Measurements from ENCODE around the gene BATF. TPM values are rescaled to one million over a fixed set of nuclear protein-coding genes. Genes with fewer than 3 reads are reported as not detected.

The BATF gene
- total and polyA plus RNA-seq, 2 donors (not counting 1 experiment from before 2014, with no cell fraction given): 12.8 to 16.4 TPM

DNA sequence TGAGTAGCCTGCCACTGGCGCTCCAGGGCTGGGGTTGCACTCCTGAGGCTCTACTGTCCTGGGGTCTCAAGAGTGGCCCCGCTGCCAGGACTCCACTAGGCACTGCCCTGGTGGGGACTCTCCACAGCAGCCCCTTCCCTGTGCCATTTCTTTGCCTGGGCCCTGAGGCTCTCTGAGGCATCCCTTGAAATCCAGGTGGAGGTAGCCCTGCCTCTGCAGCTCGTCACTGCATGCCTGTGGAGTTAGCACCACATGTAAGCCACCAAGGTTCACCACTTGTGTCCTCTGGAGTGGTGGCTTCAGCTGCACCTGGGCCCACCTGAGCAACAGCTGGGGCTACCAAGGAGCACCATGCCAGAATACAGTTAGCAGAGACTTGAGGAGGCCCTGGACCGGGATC lies 39.9 kb upstream of the BATF start:
- no peak overlapping the region for H2AFZ ChIP-seq (ENCODE audit: insufficient read depth, low read depth, low read length, poor library complexity, severe bottlenecking)
- H3K4me2 ChIP-seq (replicated peaks; ENCODE audit: low read depth, low read length, poor library complexity, severe bottlenecking): no peak overlapping the region
- no peaks in the 10 kb centered on the region for H3K9me3 ChIP-seq (ENCODE audit: control extremely low read depth in 1 of 3, control insufficient read depth in 2 of 3, insufficient read depth in 1 of 3, low read length in 2 of 3)
- ChIA-PET CTCF (no interaction called here), POLR2A (no interaction called here)
- no peaks in the 10 kb centered on the region for H3K9me3 Mint-ChIP-seq (ENCODE audit: insufficient read depth)
- intact Hi-C loops (cut with micrococcal nuclease): no loop called here
- ATAC-seq (ENCODE audit: low read depth) (no peak), DNase-seq (no peak)
- no peak overlapping the region for H3K9ac ChIP-seq (ENCODE audit: low read length)
- peaks cover 0 to 10% (median 0%) of the 10 kb centered on the region in 4 experiments for H3K27me3 ChIP-seq (replicated peaks in 1 of 4; ENCODE audit: control extremely low read depth in 1 of 4, control insufficient read depth in 3 of 4, insufficient read depth in 4 of 4, low read length in 3 of 4)
- H3K27me3 Mint-ChIP-seq: no peaks in the 10 kb centered on the region
- H3K4me3 ChIP-seq (ENCODE audit: control extremely low read depth in 1 of 5, extremely low read depth in 1 of 5, insufficient read depth in 1 of 5, low read depth in 2 of 5, low read length in 4 of 5): no peak overlapping the region
- no peaks in the 10 kb centered on the region for H4K20me1 ChIP-seq (ENCODE audit: control insufficient read depth, insufficient read depth, low read length, poor library complexity, severe bottlenecking)
- TF ChIP-seq, protein P1, sequence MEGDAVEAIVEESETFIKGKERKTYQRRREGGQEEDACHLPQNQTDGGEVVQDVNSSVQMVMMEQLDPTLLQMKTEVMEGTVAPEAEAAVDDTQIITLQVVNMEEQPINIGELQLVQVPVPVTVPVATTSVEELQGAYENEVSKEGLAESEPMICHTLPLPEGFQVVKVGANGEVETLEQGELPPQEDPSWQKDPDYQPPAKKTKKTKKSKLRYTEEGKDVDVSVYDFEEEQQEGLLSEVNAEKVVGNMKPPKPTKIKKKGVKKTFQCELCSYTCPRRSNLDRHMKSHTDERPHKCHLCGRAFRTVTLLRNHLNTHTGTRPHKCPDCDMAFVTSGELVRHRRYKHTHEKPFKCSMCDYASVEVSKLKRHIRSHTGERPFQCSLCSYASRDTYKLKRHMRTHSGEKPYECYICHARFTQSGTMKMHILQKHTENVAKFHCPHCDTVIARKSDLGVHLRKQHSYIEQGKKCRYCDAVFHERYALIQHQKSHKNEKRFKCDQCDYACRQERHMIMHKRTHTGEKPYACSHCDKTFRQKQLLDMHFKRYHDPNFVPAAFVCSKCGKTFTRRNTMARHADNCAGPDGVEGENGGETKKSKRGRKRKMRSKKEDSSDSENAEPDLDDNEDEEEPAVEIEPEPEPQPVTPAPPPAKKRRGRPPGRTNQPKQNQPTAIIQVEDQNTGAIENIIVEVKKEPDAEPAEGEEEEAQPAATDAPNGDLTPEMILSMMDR (IDR thresholded peaks at IDR 0.05): no peak
- TF ChIP-seq EZH2 (IDR thresholded peaks at IDR 0.05; ENCODE audit: borderline replicate concordance, insufficient read depth, low read depth, low read length, poor library complexity, severe bottlenecking): no peak
- no peaks in the 10 kb centered on the region for H3K36me3 ChIP-seq (replicated peaks in 1 of 2; ENCODE audit: control extremely low read depth in 1 of 2, control insufficient read depth in 1 of 2, extremely low read depth in 1 of 2, insufficient read depth in 2 of 2, low read length in 1 of 2)
- no peak overlapping the region for H3K27ac Mint-ChIP-seq
- H3K4me3 Mint-ChIP-seq: no peak overlapping the region
- 100% methylated on average over 4 of the region's 4 CpGs for WGBS (ENCODE audit: insufficient coverage)
- H3K27ac ChIP-seq (ENCODE audit: low read length in 2 of 2): no peak overlapping the region
- peaks cover 19% of the 10 kb centered on the region for H3K4me1 Mint-ChIP-seq
- peaks cover 0 to 14% of the 10 kb centered on the region in 2 donors for H3K4me1 ChIP-seq (ENCODE audit: control insufficient read depth in 2 of 2, insufficient read depth in 2 of 2, low read length in 2 of 2)
- no peaks in the 10 kb centered on the region for H3K79me2 ChIP-seq (ENCODE audit: control insufficient read depth, insufficient read depth, low read length)

DNA sequence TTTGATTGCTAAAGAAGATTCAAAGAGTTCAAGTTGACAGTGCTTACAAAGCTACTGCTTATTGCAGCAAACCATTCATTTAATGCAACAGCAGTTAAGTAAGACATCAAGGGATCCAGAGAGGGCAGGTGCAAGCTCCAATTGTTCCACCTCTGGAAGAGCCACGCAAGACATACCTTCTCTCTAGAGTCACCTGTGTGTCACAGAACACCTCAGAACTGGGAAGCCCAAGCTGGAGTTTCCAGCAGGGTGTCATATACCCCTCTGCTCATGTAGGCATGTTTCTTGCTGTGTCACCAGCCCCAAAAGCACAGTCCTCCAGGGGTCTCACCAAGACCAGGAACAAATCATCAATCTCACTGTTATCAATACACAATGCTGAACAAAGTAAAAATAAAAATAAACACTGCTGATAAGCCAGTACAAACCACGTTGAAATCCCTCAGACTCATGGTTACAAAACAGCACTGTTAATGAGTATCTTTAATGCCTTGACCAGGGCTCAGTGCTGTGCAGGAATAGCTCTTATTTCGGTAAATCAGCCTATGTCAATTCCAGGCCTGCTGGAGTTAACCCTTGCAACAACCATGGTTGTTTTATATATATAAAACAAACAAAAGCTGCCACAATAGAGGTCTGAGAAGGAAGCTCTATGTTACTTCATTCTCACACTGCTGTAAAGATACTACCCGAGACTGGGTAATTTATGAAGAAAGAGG lies 37.4 kb upstream of the BATF start:
- Histone ChIP-seq H3K27ac (ENCODE audit: low read length in 2 of 2) (no peak overlapping the region), H3K27me3 (replicated peaks in 1 of 4; ENCODE audit: control extremely low read depth in 1 of 4, control insufficient read depth in 3 of 4, insufficient read depth in 4 of 4, low read length in 3 of 4) (peaks cover 0 to 11% (median 0%) of the 10 kb centered on the region in 4 experiments), H3K79me2 (ENCODE audit: control insufficient read depth, insufficient read depth, low read length) (no peaks in the 10 kb centered on the region), H2AFZ (ENCODE audit: insufficient read depth, low read depth, low read length, poor library complexity, severe bottlenecking) (no peak overlapping the region), H3K9me3 (ENCODE audit: control extremely low read depth in 1 of 3, control insufficient read depth in 2 of 3, insufficient read depth in 1 of 3, low read length in 2 of 3) (no peaks in the 10 kb centered on the region), H3K36me3 (replicated peaks in 1 of 2; ENCODE audit: control extremely low read depth in 1 of 2, control insufficient read depth in 1 of 2, extremely low read depth in 1 of 2, insufficient read depth in 2 of 2, low read length in 1 of 2) (no peaks in the 10 kb centered on the region), H3K9ac (ENCODE audit: low read length) (no peak overlapping the region), H3K4me1 (ENCODE audit: control insufficient read depth in 2 of 2, insufficient read depth in 2 of 2, low read length in 2 of 2) (peaks cover 0 to 15% of the 10 kb centered on the region in 2 donors), H3K4me2 (replicated peaks; ENCODE audit: low read depth, low read length, poor library complexity, severe bottlenecking) (no peak overlapping the region), H4K20me1 (ENCODE audit: control insufficient read depth, insufficient read depth, low read length, poor library complexity, severe bottlenecking) (no peaks in the 10 kb centered on the region), H3K4me3 (ENCODE audit: control extremely low read depth in 1 of 5, extremely low read depth in 1 of 5, insufficient read depth in 1 of 5, low read depth in 2 of 5, low read length in 4 of 5) (no peak overlapping the region)
- POLR2A ChIA-PET: no interaction called here
- Mint-ChIP-seq H3K9me3 (ENCODE audit: insufficient read depth) (no peaks in the 10 kb centered on the region), H3K27me3 (no peaks in the 10 kb centered on the region), H3K4me3 (no peak overlapping the region), H3K4me1 (peaks cover 15% of the 10 kb centered on the region), H3K27ac (no peak overlapping the region)
- CTCF ChIA-PET: interaction anchor here (0.5 to 10.1 kb wide), 7 partner anchors 31 to 358 kb away, joined by 3 to 221 read pairs (median 4); partner anchors contain the start of gene BATF
- 100% methylated on average over 1 of the region's 4 CpGs for WGBS (ENCODE audit: insufficient coverage)
- intact Hi-C loops (cut with micrococcal nuclease): loop anchor here (5.0 kb wide), 1 partner anchor 58 kb away; the partner anchor contains the start of gene JDP2
- ATAC-seq (ENCODE audit: low read depth): no peak
- no peak for DNase-seq
- TF ChIP-seq, protein P1 (IDR thresholded peaks at IDR 0.05): no peak
- no peak for TF ChIP-seq EZH2 (IDR thresholded peaks at IDR 0.05; ENCODE audit: borderline replicate concordance, insufficient read depth, low read depth, low read length, poor library complexity, severe bottlenecking)

All from B cell (primary cell).